ENCODE data around the gene PMEL. TPM values are rescaled to one million over a fixed set of nuclear protein-coding genes. Genes with fewer than 3 reads are reported as not detected.

Gene PMEL
- total RNA-seq, 1 experiment from 2014 or later: 2.0 TPM

GRCh38 chr12:55985341-55985740 lies 19.5 kb upstream of the PMEL start:
- Histone ChIP-seq H3K79me2 (ENCODE audit: low read length) (0 out of 2 replicates have a peak, but pooled peaks cover 4% of the 10 kb centered on the region), H2AFZ (ENCODE audit: low read length) (no peak overlapping the region), H3K4me3 (ENCODE audit: low read length) (no peak overlapping the region), H3K36me3 (ENCODE audit: low read depth, low read length) (peaks cover 8% of the 10 kb centered on the region; the same call in 1 of the 2 replicates), H3K27ac (ENCODE audit: low read length) (no peak overlapping the region), H3K9me2 (replicated peaks; ENCODE audit: low read length) (no peaks in the 10 kb centered on the region), H3K27me3 (ENCODE audit: low read length) (no peaks in the 10 kb centered on the region), H3K4me1 (ENCODE audit: insufficient read depth, low read length) (peaks cover 6% of the 10 kb centered on the region; the same call in 1 of the 2 replicates), H3K9me3 (ENCODE audit: low read length) (no peaks in the 10 kb centered on the region), H3F3A (ENCODE audit: low read length, unreplicated experiment) (no peaks in the 10 kb centered on the region), H3K9ac (ENCODE audit: low read length) (no peak overlapping the region), H3K4me2 (ENCODE audit: low read length) (no peak overlapping the region), H4K20me1 (ENCODE audit: low read length) (no peaks in the 10 kb centered on the region)
- POLR2A ChIA-PET (ENCODE audit: unreplicated experiment): no interaction called here
- BruUV-seq (replicated peaks): no TSS peak
- DNase-seq (no peak), ATAC-seq (no peak)
- TF ChIP-seq CTCF (conservative IDR thresholded peaks at IDR 0.05; ENCODE audit: low read depth, low read length): no peak
- no peak for TF ChIP-seq EZH2 (IDR thresholded peaks at IDR 0.05; ENCODE audit: low read length, unreplicated experiment)
- no peak for TF ChIP-seq EZH2phosphoT487 (IDR thresholded peaks at IDR 0.05; ENCODE audit: borderline replicate concordance, low read length)
- CTCF ChIA-PET: no interaction called here
- intact Hi-C loops (cut with micrococcal nuclease): no loop called here

- no peak for TF ChIP-seq CTCF (conservative IDR thresholded peaks at IDR 0.05; ENCODE audit: low read depth, low read length)
- TF ChIP-seq EZH2 (IDR thresholded peaks at IDR 0.05; ENCODE audit: low read length, unreplicated experiment): no peak
- no TSS peak for BruUV-seq (replicated peaks)
- peaks cover 6% of the 10 kb centered on the region; the same call in 1 of the 2 replicates for H3K4me1 ChIP-seq (ENCODE audit: insufficient read depth, low read length)
- H3K9me2 ChIP-seq (replicated peaks; ENCODE audit: low read length): no peaks in the 10 kb centered on the region
- POLR2A ChIA-PET (ENCODE audit: unreplicated experiment): no interaction called here
- no peak overlapping the region for H3K4me2 ChIP-seq (ENCODE audit: low read length)
- no peak overlapping the region for H3K4me3 ChIP-seq (ENCODE audit: low read length)
- H3K9ac ChIP-seq (ENCODE audit: low read length): no peak overlapping the region
- no peak overlapping the region for H2AFZ ChIP-seq (ENCODE audit: low read length)
- no peaks in the 10 kb centered on the region for H3K9me3 ChIP-seq (ENCODE audit: low read length)
- DNase-seq (no peak), ATAC-seq (no peak)
- no peak overlapping the region for H3K27ac ChIP-seq (ENCODE audit: low read length)
- intact Hi-C loops (cut with micrococcal nuclease): no loop called here
- no peaks in the 10 kb centered on the region for H3K27me3 ChIP-seq (ENCODE audit: low read length)
- H3K79me2 ChIP-seq (ENCODE audit: low read length): 0 out of 2 replicates have a peak, but pooled peaks cover 4% of the 10 kb centered on the region
- H3F3A ChIP-seq (ENCODE audit: low read length, unreplicated experiment): no peaks in the 10 kb centered on the region
- H3K36me3 ChIP-seq (ENCODE audit: low read depth, low read length): peaks cover 8% of the 10 kb centered on the region; the same call in 1 of the 2 replicates
- CTCF ChIA-PET: no interaction called here
- H4K20me1 ChIP-seq (ENCODE audit: low read length): no peaks in the 10 kb centered on the region
These were observed 19.0 kb upstream of the PMEL start for GRCh38 chr12:55984861-55985260.

- Histone ChIP-seq H3K9me3 (ENCODE audit: low read length) (no peaks in the 10 kb centered on the region), H3K79me2 (ENCODE audit: low read length) (peaks cover 12% of the 10 kb centered on the region; the same call in 1 of the 2 replicates), H3K4me3 (ENCODE audit: low read length) (no peak overlapping the region), H3K4me1 (ENCODE audit: insufficient read depth, low read length) (peaks cover 6% of the 10 kb centered on the region; the same call in 1 of the 2 replicates), H3K27ac (ENCODE audit: low read length) (no peak overlapping the region), H3K27me3 (ENCODE audit: low read length) (no peaks in the 10 kb centered on the region), H4K20me1 (ENCODE audit: low read length) (no peaks in the 10 kb centered on the region), H3K4me2 (ENCODE audit: low read length) (no peak overlapping the region), H3K9me2 (replicated peaks; ENCODE audit: low read length) (no peaks in the 10 kb centered on the region), H3F3A (ENCODE audit: low read length, unreplicated experiment) (no peaks in the 10 kb centered on the region), H3K36me3 (ENCODE audit: low read depth, low read length) (peaks cover 4% of the 10 kb centered on the region; the same call in 1 of the 2 replicates), H3K9ac (ENCODE audit: low read length) (no peak overlapping the region), H2AFZ (ENCODE audit: low read length) (no peak overlapping the region)
- ATAC-seq: no peak
- DNase-seq: no peak
- CTCF ChIA-PET: no interaction called here
- intact Hi-C loops (cut with micrococcal nuclease): no loop called here
- no TSS peak for BruUV-seq (replicated peaks)
- POLR2A ChIA-PET (ENCODE audit: unreplicated experiment): no interaction called here
- TF ChIP-seq EZH2phosphoT487 (IDR thresholded peaks at IDR 0.05; ENCODE audit: borderline replicate concordance, low read length) (no peak), CTCF (conservative IDR thresholded peaks at IDR 0.05; ENCODE audit: low read depth, low read length) (no peak)
These were observed 17.5 kb upstream of the PMEL start for GRCh38 chr12:55983232-55983842.

Measured in PC-3 (cell line).